Measurements from ENCODE around the gene CC2D2A. TPM values are rescaled to one million over a fixed set of nuclear protein-coding genes. Genes with fewer than 3 reads are reported as not detected.

Gene CC2D2A
- total and polyA plus RNA-seq, 10 of the 15 experiments (the other 5 are each of a cell fraction or from before 2014, with no cell fraction given) = 0.04 to 1.1 (median 0.26) TPM

DNA sequence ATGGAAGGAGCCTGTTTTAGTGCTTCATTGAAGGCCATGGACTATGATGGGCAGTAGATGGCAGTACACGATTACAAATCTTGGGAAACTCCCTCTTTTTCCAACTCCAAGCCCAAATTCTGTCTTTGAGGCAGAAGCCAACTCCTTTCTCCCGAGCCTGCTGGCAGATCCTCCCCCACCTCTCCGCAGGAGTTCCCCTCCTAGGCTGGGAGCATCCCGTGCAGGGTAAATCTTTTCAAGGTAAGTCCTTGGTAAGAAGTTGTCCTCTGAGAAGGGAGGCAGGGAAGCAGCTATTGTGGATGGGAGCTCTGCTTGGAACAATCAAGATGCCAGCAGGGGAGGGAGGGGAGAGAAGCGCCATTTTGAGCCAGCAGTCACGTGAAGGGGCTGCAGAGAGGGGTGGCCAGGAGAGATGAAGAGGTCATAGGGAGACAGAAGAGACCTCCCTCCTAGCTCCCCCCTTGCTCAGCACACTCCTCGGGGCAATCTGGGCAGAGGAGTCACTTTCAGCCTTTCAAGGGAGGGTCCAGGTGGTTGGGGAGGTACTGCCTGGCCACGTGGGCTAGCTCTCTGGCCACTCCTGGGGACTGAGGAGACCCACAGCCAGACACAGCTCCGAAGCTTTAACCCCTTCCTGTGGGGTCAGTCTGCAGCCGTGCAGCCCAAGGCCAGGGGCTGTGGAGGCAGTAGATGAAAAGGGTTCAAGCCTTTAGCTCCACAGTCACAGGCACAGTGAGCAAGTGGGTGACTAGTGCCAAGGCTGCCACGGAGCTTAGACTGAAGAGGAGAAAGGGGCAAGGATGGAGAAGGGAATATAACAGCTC lies 9.6 kb downstream of the CC2D2A start:
- SMC1A ChIA-PET (ENCODE audit: uncharacterized antibody, unreplicated experiment) = interaction anchor here (0.7 to 2.1 kb wide), 15 partner anchors 9 to 477 kb away, joined by 3 to 13 read pairs (median 5); partner anchors contain the start of gene CC2D2A
- Histone ChIP-seq H4K20me1 (ENCODE audit: control insufficient read depth, insufficient read depth) (no peaks in the 10 kb centered on the region), H3K4me3 (no peak overlapping the region), H3K4me1 (ENCODE audit: control insufficient read depth, insufficient read depth, low read length) (no peaks in the 10 kb centered on the region), H3K4me2 (ENCODE audit: control insufficient read depth, insufficient read depth) (peak overlapping the region; percentile 13; the same call in 1 of the 2 replicates), H2AFZ (ENCODE audit: control insufficient read depth, low read depth, low read length) (peak overlapping the region; percentile 19; the same call in 1 of the 2 replicates), H3K27me3 (replicated peaks in 1 of 2; ENCODE audit: control insufficient read depth in 2 of 2, insufficient read depth in 2 of 2, low read length in 1 of 2) (no peaks in the 10 kb centered on the region), H3K9me3 (replicated peaks; ENCODE audit: control insufficient read depth, insufficient read depth, low read length) (no peaks in the 10 kb centered on the region), H3K9ac (ENCODE audit: control insufficient read depth, insufficient read depth, low read length) (no peak overlapping the region), H3K79me2 (ENCODE audit: control insufficient read depth, insufficient read depth, low read length) (no peaks in the 10 kb centered on the region), H3K36me3 (ENCODE audit: control insufficient read depth in 2 of 2, insufficient read depth in 2 of 2, low read length in 1 of 2) (no peaks in the 10 kb centered on the region), H3K27ac (ENCODE audit: control insufficient read depth, insufficient read depth) (no peak overlapping the region)
- TF ChIP-seq FOXK2 (IDR thresholded peaks at IDR 0.05) (no peak), RBBP5 (conservative IDR thresholded peaks at IDR 0.05) (no peak), NR2C2 (IDR thresholded peaks at IDR 0.05; ENCODE audit: borderline replicate concordance, control insufficient read depth, insufficient read length, low read depth) (no peak), SMC3 (IDR thresholded peaks at IDR 0.05; ENCODE audit: borderline replicate concordance, low read length) (peak; percentile 66; the same call in 1 of the 2 replicates), YY1 (IDR thresholded peaks at IDR 0.05; ENCODE audit: low read depth, low read length) (0 out of 2 replicates have a peak, but pooled peaks have one; percentile 22), RAD21 (IDR thresholded peaks at IDR 0.05; ENCODE audit: insufficient read depth, low read depth, low read length) (peak; percentile 79), ZBTB11 (CRISPR knock-in tag; IDR thresholded peaks at IDR 0.05) (no peak), IKZF1 (conservative IDR thresholded peaks at IDR 0.05) (0 out of 2 replicates have a peak, but pooled peaks have one; percentile 13), WRNIP1 (IDR thresholded peaks at IDR 0.05; ENCODE audit: borderline replicate concordance, low read depth, low read length) (no peak), USF1 (IDR thresholded peaks at IDR 0.05; ENCODE audit: borderline replicate concordance, extremely low read length, insufficient read depth, low read depth, low read length) (peak; percentile 3), BHLHE40 (IDR thresholded peaks at IDR 0.05; ENCODE audit: borderline replicate concordance in 1 of 2, low read depth in 2 of 2, low read length in 1 of 2) (0 out of 4 replicates have a peak, but pooled peaks of 1 of the 2 experiments have one; percentile 22)
- TF ChIP-seq, protein P1, sequence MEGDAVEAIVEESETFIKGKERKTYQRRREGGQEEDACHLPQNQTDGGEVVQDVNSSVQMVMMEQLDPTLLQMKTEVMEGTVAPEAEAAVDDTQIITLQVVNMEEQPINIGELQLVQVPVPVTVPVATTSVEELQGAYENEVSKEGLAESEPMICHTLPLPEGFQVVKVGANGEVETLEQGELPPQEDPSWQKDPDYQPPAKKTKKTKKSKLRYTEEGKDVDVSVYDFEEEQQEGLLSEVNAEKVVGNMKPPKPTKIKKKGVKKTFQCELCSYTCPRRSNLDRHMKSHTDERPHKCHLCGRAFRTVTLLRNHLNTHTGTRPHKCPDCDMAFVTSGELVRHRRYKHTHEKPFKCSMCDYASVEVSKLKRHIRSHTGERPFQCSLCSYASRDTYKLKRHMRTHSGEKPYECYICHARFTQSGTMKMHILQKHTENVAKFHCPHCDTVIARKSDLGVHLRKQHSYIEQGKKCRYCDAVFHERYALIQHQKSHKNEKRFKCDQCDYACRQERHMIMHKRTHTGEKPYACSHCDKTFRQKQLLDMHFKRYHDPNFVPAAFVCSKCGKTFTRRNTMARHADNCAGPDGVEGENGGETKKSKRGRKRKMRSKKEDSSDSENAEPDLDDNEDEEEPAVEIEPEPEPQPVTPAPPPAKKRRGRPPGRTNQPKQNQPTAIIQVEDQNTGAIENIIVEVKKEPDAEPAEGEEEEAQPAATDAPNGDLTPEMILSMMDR (IDR thresholded peaks at IDR 0.05 in 2 of 3, conservative IDR thresholded peaks at IDR 0.05 in 1 of 3; ENCODE audit: control insufficient read depth in 2 of 3, extremely low read depth in 1 of 3, insufficient read depth in 1 of 3, low read depth in 3 of 3, low read length in 3 of 3) = peak; percentile 51 to 74 (median 57); a peak in 5 of 6 replicates
- in situ Hi-C loops (cut with MboI) (no loop called here), intact Hi-C loops (cut with micrococcal nuclease; ENCODE audit: unreplicated experiment) (loop anchor here (1.0 to 5.0 kb wide), 6 partner anchors 171 to 523 kb away; no protein-coding TSS in a partner anchor)
- 19% methylated on average over 11 of the region's 11 CpGs for WGBS (ENCODE audit: insufficient coverage, insufficient replicate concordance, low lambda C conversion rate, missing lambda C conversion rate)
- no peak for DNase-seq (ENCODE audit: low read depth, low spot score)
- peak; percentile 84 for ATAC-seq
- RAD21 ChIA-PET (ENCODE audit: unreplicated experiment) = interaction anchor here (0.7 to 2.2 kb wide), 8 partner anchors 9 to 522 kb away, joined by 3 to 16 read pairs (median 10); partner anchors contain the start of gene CC2D2A
- FAIRE-seq = no peak
- CTCF ChIA-PET = interaction anchor here (0.5 to 3.2 kb wide), 28 partner anchors 8 to 1075 kb away, joined by 3 to 37 read pairs (median 4); partner anchors contain the start of gene CC2D2A
- BruUV-seq (replicated peaks) = no TSS peak
- POLR2A ChIA-PET = interaction anchor here (0.6 kb wide), 1 partner anchor 43 kb away, joined by 3 read pairs; no protein-coding TSS in a partner anchor

Measured in GM12878 (cell line).